Measurements from ENCODE around the gene HOXA4. TPM values are rescaled to one million over a fixed set of nuclear protein-coding genes. Genes with fewer than 3 reads are reported as not detected.

Gene HOXA4
- total and polyA plus RNA-seq, 10 of the 15 experiments (the other 5 are each of a cell fraction or from before 2014, with no cell fraction given), result 0.07 TPM; not detected in 9

GRCh38 chr7:27080844-27081436 lies 49.6 kb downstream of the HOXA4 start (continued):
- TF ChIP-seq MLLT1 (IDR thresholded peaks at IDR 0.05), result no peak
- TF ChIP-seq ZNF217 (IDR thresholded peaks at IDR 0.05), result no peak
- no peak for TF ChIP-seq WRNIP1 (IDR thresholded peaks at IDR 0.05; ENCODE audit: borderline replicate concordance, low read depth, low read length)
- no peak for TF ChIP-seq KDM1A (IDR thresholded peaks at IDR 0.05; ENCODE audit: borderline replicate concordance)
- no peak for TF ChIP-seq IRF3 (IDR thresholded peaks at IDR 0.05)
- TF ChIP-seq ZBTB33 (IDR thresholded peaks at IDR 0.05), result no peak
